ENCODE results near the gene HERC6.

DNA sequence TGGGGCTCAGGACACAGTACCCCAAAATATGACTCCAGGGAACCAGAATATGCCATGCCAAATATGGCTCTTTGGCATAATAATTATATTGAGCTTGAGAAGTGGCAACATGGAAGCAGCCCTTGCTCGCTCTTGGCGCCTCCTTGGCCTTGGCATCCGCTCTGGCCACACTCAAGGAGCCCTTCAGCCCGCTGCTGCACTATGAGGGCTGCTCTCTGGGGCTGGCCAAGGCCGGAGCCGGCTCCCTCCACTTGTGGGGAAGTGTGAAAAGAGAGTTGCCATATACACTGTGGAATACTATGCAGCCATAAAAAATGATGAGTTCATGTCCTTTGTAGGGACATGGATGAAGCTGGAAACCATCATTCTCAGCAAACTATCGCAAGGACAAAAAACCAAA lies 18.4 kb upstream of the HERC6 start:
- no peak for TF ChIP-seq L3MBTL2 (conservative IDR thresholded peaks at IDR 0.05)
- no peak for TF ChIP-seq SUZ12 (IDR thresholded peaks at IDR 0.05)
- TF ChIP-seq SP1 (IDR thresholded peaks at IDR 0.05): no peak
- TF ChIP-seq HDGF (IDR thresholded peaks at IDR 0.05; ENCODE audit: borderline replicate concordance): no peak
- TF ChIP-seq BHLHE40 (IDR thresholded peaks at IDR 0.05; ENCODE audit: borderline replicate concordance): no peak
- TF ChIP-seq, protein P1, sequence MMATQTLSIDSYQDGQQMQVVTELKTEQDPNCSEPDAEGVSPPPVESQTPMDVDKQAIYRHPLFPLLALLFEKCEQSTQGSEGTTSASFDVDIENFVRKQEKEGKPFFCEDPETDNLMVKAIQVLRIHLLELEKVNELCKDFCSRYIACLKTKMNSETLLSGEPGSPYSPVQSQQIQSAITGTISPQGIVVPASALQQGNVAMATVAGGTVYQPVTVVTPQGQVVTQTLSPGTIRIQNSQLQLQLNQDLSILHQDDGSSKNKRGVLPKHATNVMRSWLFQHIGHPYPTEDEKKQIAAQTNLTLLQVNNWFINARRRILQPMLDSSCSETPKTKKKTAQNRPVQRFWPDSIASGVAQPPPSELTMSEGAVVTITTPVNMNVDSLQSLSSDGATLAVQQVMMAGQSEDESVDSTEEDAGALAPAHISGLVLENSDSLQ (IDR thresholded peaks at IDR 0.05): no peak
- no peak for TF ChIP-seq FOXM1 (IDR thresholded peaks at IDR 0.05; ENCODE audit: borderline replicate concordance)
- no peak for TF ChIP-seq ELF4 (IDR thresholded peaks at IDR 0.05)
- no peak for TF ChIP-seq FOXA1 (IDR thresholded peaks at IDR 0.05)
